C4-2B (cell line): ENCODE data around the gene ANKRD50.

Experiments used
- H3K27ac ChIP-seq: fragments of 450-650 bp; 2 replicates; pipeline ENCODE4 v1.5.1; 2017
- ZFX ChIP-seq: fragments of 450-650 bp; IDR thresholded peaks from 2 replicates; pipeline ENCODE4 v1.6.1; 2017
- TF ChIP-seq, protein P1 (sequence below): fragments of 450-650 bp; conservative IDR thresholded peaks from 2 replicates; pipeline ENCODE4 v1.5.1; 2017; ENCODE audit warnings: mild to moderate bottlenecking

The ANKRD50 gene

DNA sequence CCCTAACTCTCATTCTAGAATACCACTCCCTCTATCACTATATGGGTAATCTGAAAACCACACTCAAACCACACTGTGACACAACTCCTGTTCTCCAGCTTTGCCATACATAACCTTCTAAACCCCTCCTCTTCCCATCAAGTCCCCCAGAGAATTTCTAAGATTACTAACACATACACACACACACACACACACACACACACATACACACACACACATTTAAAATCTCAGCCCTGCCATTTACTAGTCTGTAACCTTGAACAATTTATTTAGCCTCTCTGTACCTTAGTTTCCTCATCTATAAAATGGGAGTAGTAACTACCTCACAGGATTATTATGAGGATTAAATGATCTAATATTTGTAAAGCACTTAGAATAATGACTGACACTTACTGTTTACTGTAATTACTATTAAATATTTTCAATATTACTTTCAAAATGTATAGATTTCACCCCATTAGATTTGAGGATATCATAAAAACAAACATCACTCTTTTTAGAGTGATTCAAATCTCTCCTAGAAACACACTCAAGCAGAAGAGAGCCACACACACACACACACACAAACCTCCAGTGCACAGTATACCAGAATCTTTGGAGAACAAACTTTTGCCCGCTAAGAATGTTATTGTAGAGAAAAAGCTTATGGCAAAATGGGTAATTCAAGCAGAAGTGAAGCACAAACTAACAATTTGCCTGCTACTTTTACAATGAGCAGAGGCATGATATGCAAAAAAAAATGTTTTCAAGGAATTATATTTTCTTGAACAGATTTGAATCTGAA is 3.8 kb downstream of the ANKRD50 start:
- H3K27ac ChIP-seq, result no peak overlapping the region
- TF ChIP-seq ZFX, result no peak
- TF ChIP-seq, protein P1, sequence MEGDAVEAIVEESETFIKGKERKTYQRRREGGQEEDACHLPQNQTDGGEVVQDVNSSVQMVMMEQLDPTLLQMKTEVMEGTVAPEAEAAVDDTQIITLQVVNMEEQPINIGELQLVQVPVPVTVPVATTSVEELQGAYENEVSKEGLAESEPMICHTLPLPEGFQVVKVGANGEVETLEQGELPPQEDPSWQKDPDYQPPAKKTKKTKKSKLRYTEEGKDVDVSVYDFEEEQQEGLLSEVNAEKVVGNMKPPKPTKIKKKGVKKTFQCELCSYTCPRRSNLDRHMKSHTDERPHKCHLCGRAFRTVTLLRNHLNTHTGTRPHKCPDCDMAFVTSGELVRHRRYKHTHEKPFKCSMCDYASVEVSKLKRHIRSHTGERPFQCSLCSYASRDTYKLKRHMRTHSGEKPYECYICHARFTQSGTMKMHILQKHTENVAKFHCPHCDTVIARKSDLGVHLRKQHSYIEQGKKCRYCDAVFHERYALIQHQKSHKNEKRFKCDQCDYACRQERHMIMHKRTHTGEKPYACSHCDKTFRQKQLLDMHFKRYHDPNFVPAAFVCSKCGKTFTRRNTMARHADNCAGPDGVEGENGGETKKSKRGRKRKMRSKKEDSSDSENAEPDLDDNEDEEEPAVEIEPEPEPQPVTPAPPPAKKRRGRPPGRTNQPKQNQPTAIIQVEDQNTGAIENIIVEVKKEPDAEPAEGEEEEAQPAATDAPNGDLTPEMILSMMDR, result no peak

DNA sequence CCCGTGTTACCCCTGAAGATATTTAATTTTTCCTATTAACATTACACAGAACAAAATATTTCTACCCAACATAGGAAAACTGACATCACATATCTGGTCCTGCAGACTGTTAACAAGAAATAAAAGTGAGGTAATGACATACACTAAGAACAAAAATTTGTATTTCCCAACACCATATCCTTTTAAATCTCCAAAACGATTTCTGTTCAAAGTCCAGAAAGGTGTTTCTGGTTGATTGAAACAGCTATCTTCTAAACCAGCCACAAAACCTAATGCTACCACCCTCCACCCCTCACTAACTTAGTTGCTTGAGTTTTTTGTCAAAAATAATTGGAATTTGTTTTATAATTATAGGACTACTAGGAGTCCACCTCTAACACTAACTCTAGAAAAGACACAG is 7.1 kb downstream of the ANKRD50 start:
- H3K27ac ChIP-seq, result no peak overlapping the region
- TF ChIP-seq ZFX, result no peak
- TF ChIP-seq, protein P1, result no peak

DNA sequence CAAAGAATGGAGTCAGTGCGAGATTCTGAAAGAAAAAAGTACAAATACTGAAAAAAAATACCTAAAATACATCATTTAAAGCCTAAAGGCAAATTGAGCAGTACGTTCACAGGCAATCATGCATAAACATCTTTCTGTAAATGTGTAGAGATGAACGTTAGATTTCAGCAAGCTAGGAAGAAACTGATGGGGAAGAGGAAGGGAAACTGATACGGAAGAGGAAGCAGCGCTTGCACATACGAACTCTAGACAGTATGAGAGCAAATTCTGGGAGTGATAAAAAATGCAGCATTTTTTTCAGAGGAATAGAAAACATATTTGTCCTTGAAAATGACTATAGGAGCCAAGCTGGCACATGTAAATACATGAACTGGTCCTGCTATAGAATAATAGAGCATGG is 9.4 kb downstream of the ANKRD50 start:
- no peak overlapping the region for H3K27ac ChIP-seq
- TF ChIP-seq, protein P1, result no peak
- no peak for TF ChIP-seq ZFX

GRCh38 chr4:124697441-124697840 is 15.1 kb downstream of the ANKRD50 start:
- no peak for TF ChIP-seq ZFX
- TF ChIP-seq, protein P1, result no peak

DNA sequence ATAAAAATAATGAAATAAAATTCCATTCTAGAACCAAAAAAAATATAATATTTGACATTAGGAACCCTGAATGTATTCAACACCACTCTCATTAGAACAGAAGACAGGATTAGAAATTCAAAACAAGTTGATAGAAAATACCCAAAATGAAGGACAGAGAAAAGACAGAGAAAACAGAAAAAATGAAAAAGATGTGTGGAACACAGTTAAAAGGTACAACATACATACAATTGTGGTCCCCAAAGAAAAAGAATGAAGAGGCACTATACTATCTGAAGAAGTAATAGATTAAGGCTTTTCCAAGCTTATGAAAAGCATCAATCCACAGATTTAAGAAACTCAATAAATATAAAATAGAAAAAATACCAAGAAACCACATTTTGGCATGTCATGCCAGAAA is 16.4 kb downstream of the ANKRD50 start:
- no peak overlapping the region for H3K27ac ChIP-seq
- no peak for TF ChIP-seq ZFX
- TF ChIP-seq, protein P1, result no peak

More at GRCh38 chr4:124697441-124697840, 15.1 kb downstream of the ANKRD50 start:
- H3K27ac ChIP-seq, result no peak overlapping the region

DNA sequence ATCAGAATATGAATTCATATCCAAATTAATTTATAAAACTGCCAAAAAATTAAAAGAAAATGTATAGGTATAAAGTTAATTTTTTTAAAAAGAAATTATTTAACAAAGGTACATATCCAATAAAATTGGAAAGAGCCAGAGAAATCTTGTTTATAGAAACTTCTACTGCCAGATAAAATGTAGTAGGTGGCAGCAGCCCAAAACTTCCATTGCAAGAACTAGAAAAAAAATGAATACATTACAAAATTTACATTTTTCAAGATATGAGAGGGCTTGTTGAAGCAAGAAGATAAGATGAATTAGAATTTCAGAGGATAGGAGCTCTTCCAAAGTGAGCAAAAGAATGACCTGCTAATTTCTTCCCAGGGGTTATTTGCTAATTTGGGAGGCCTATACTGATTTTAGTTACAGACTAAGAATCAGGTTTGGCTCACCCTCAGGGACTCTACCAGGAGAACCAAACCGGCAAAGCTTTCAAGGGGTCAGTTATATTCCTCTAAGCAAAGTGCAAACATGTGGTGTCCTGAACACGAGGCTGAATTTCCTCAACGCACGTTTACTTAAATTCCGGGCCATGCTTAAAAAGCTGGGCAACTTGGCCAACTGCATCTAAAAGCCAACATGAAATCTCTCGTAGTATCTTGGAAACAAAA is 17.5 kb downstream of the ANKRD50 start:
- H3K27ac ChIP-seq, result no peak overlapping the region
- TF ChIP-seq ZFX, result no peak

DNA sequence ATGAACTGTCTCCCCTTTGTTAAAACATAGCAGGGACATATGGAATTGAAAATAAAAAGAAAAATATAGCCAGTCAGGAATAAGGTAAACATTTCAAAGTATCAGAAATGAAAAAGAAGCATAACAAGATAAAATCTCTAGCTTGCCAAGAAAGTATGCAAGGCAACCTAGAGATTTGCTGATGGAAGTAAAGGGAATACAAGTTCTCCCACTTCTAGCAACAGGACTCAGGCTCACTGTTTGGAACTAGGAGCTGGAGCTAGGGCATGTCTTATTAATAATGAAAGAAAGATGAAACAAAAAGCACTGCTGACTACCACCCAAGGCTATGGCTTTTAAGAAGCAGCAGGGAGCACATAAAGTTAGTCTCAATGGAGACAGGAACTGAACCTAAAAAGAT is 18.2 kb downstream of the ANKRD50 start:
- TF ChIP-seq, protein P1, result no peak
- TF ChIP-seq ZFX, result no peak

More for the DNA sequence above, 18.2 kb downstream of the ANKRD50 start:
- H3K27ac ChIP-seq, result no peak overlapping the region
